Tibial artery (tissue), 4 donors: ENCODE data around the gene HOOK2.
A peak's percentile ranks its signal among the peaks of the same experiment; 100 is the strongest.

ENCODE experiments used
- DNase-seq, 2 donors: peaks; one replicate each; pipeline ENCODE4 v3.0.0-alpha.2; 2019
- H3K27ac ChIP-seq, 2 donors: fragments of 200-600 bp; sonication (generic) in 1 of 2; 1 replicate in 1 of 2; 2 replicates in 1 of 2; pipeline ENCODE4 v1.5.1; 2018 to 2019; ENCODE audit warnings: mild to moderate bottlenecking in 1 of 2
- H3K27me3 ChIP-seq, 2 donors: fragments of 200-600 bp; sonication (generic) in 1 of 2; one replicate each; pipeline versions ENCODE4 v1.5.1 to v1.6.0; 2016 to 2019
- H3K36me3 ChIP-seq, 3 donors: fragments of 200-600 bp; sonication (generic) in 2 of 3; one replicate each; pipeline ENCODE4 v1.5.1; 2016 to 2019; ENCODE audit warnings: mild to moderate bottlenecking in 2 of 3
- H3K4me1 ChIP-seq, 4 donors: fragments of 200-600 bp; sonication (generic) in 2 of 4; 1 replicate in 3 of 4; 2 replicates in 1 of 4; pipeline ENCODE4 v1.5.1; 2016 to 2019
- H3K4me3 ChIP-seq, 2 donors: fragments of 200-600 bp; sonication (generic) in 1 of 2; 1 replicate in 1 of 2; 2 replicates in 1 of 2; pipeline ENCODE4 v1.5.1; 2018 to 2019; ENCODE audit warnings: mild to moderate bottlenecking in 2 of 2
- H3K9me3 ChIP-seq, 3 donors: fragments of 200-600 bp; sonication (generic) in 1 of 3; one replicate each; pipeline ENCODE4 v1.5.1; 2016 to 2019
- CTCF ChIP-seq, 2 experiments: fragments of 200-600 bp in 1 of 2; fragments of 450-650 bp in 1 of 2; IDR thresholded peaks; one replicate each; pipeline ENCODE4 v1.5.1; 2017 to 2019; ENCODE audit warnings: antibody characterized with exemption in 2 of 2, mild to moderate bottlenecking in 1 of 2, moderate library complexity in 1 of 2
- intact Hi-C: fragments of 100-400 bp; cut with DNase I; formaldehyde crosslinking; loops from one replicate; pipeline ENCODE4 v1.15.0; 2023; ENCODE audit warnings: low total_unique reads

HOOK2 gene

DNA sequence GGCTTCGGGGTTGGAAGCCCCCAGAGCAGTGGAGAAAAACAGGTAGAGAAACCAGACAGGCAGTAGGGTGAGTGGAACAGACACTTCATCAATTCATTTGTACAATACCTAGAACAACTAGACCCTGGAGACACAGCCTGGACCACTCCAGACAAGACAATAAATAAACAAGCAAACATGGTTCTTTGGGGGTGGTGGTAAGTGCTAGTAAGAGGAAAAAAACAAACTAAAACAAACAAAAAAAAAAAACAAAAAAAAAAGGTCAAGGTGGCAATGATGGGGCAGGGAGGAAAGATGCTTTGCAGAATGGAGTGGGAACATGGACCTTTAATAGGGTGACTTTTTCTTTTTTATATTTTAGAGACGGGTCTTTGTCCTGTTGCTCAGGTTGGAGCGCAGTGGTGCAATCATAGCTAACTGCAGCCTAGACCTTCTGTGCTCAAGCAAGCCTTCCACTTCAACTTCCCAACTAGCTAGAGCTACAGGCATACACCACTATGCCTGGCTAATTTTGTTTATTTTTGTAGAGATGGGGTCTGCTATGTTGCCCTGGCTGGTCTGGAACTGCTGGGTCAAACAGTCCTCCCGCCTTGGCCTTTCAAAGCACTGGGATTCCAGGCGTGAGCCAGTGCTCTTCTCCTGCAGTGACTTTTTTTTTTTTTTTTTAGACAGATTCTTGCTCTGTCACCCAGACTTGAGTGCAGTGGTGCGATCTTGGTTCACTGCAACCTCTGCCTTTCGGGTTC, 19.0 kb upstream of the HOOK2 start:
- DNase-seq, result no peak
- intact Hi-C loops, result loop anchor here (10.0 kb wide), 1 partner anchor 1050 kb away; no protein-coding TSS in a partner anchor
- peaks cover 0 to 29% (median 20%) of the 10 kb centered on the region in 4 donors for H3K4me1 ChIP-seq
- H3K4me3 ChIP-seq, result peak overlapping the region; percentile 86 to 96
- H3K27ac ChIP-seq, result peak overlapping the region; percentile 98 to 99
- no peaks in the 10 kb centered on the region for H3K9me3 ChIP-seq
- no peaks in the 10 kb centered on the region for H3K27me3 ChIP-seq
- TF ChIP-seq CTCF (IDR thresholded peaks at IDR 0.05), result peak in 1 of 2 experiments; percentile 3
- peaks cover 9 to 24% (median 18%) of the 10 kb centered on the region in 3 donors for H3K36me3 ChIP-seq

GRCh38 chr19:12793290-12794195, 18.2 kb upstream of the HOOK2 start:
- Histone ChIP-seq H3K36me3 (peaks cover under 1 to 15% (median 9%) of the 10 kb centered on the region in 3 donors), H3K4me3 (peak overlapping the region; percentile 86 to 96), H3K27ac (peak overlapping the region; percentile 98 to 99), H3K9me3 (no peaks in the 10 kb centered on the region), H3K4me1 (peaks cover 0 to 37% (median 28%) of the 10 kb centered on the region in 4 donors), H3K27me3 (no peaks in the 10 kb centered on the region)
- peak; percentile 89 to 97 for DNase-seq
- intact Hi-C loops, result loop anchor here (2.0 to 10.0 kb wide), 2 partner anchors 15 to 1051 kb away; no protein-coding TSS in a partner anchor
- peak; percentile 4 for TF ChIP-seq CTCF (IDR thresholded peaks at IDR 0.05)

DNA sequence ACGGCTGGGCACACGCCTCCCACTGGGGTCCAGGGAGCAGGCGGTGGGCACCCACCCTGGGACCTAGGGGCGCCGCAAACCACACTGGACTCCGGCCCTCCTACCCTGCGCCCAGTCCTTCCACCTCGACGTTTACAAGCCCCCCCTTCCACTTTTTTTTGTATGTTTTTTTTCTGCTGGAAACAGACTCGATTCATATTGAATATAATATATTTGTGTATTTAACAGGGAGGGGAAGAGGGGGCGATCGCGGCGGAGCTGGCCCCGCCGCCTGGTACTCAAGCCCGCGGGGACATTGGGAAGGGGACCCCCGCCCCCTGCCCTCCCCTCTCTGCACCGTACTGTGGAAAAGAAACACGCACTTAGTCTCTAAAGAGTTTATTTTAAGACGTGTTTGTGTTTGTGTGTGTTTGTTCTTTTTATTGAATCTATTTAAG, 17.5 kb upstream of the HOOK2 start:
- DNase-seq, result no peak
- peak overlapping the region; percentile 86 to 96 for H3K4me3 ChIP-seq
- peaks cover 0 to 44% (median 35%) of the 10 kb centered on the region in 4 donors for H3K4me1 ChIP-seq
- TF ChIP-seq CTCF (IDR thresholded peaks at IDR 0.05), result no peak
- no peaks in the 10 kb centered on the region for H3K27me3 ChIP-seq
- no peaks in the 10 kb centered on the region for H3K9me3 ChIP-seq
- intact Hi-C loops, result loop anchor here (2.0 to 10.0 kb wide), 2 partner anchors 14 to 1052 kb away; no protein-coding TSS in a partner anchor
- peak overlapping the region; percentile 98 to 99 for H3K27ac ChIP-seq
- peaks cover 0 to 13% (median 9%) of the 10 kb centered on the region in 3 donors for H3K36me3 ChIP-seq

DNA sequence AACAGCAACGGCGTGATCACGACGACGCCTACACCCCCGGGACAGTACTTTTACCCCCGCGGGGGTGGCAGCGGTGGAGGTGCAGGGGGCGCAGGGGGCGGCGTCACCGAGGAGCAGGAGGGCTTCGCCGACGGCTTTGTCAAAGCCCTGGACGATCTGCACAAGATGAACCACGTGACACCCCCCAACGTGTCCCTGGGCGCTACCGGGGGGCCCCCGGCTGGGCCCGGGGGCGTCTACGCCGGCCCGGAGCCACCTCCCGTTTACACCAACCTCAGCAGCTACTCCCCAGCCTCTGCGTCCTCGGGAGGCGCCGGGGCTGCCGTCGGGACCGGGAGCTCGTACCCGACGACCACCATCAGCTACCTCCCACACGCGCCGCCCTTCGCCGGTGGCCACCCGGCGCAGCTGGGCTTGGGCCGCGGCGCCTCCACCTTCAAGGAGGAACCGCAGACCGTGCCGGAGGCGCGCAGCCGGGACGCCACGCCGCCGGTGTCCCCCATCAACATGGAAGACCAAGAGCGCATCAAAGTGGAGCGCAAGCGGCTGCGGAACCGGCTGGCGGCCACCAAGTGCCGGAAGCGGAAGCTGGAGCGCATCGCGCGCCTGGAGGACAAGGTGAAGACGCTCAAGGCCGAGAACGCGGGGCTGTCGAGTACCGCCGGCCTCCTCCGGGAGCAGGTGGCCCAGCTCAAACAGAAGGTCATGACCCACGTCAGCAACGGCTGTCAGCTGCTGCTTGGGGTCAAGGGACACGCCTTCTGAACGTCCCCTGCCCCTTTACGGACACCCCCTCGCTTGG, 16.9 kb upstream of the HOOK2 start:
- intact Hi-C loops, result loop anchor here (2.0 to 10.0 kb wide), 2 partner anchors 13 to 1053 kb away; no protein-coding TSS in a partner anchor
- Histone ChIP-seq H3K9me3 (no peaks in the 10 kb centered on the region), H3K4me3 (peak overlapping the region; percentile 86 to 96), H3K27me3 (no peaks in the 10 kb centered on the region), H3K36me3 (peaks cover 0 to 13% (median 9%) of the 10 kb centered on the region in 3 donors), H3K27ac (peak overlapping the region; percentile 98 to 99), H3K4me1 (peaks cover 0 to 50% (median 41%) of the 10 kb centered on the region in 4 donors)
- peak in 1 of 2 donors; percentile 82 for DNase-seq
- TF ChIP-seq CTCF (IDR thresholded peaks at IDR 0.05), result no peak
